ENCODE data around the gene MT1H.

MT1H gene

GRCh38 chr16:56636616-56637413 is 32.8 kb upstream of the MT1H start:
- DNase-seq: no peak

GRCh38 chr16:56637814-56638750 is 31.5 kb upstream of the MT1H start, which contains the start of gene MT1A:
TSS of gene MT1A (plus strand) at chr16:56638666. CDS start at chr16:56638739, 73 bp downstream.
- no peak for DNase-seq

- no peak for DNase-seq
Observed at GRCh38 chr16:56639045-56639444, 30.6 kb upstream of the MT1H start.

- DNase-seq: no peak
Observed at GRCh38 chr16:56640076-56640475, 29.5 kb upstream of the MT1H start.

- DNase-seq: no peak
Observed at GRCh38 chr16:56641166-56641565, 28.4 kb upstream of the MT1H start.

GRCh38 chr16:56643080-56643778 is 26.4 kb upstream of the MT1H start:
- DNase-seq: peak; percentile 68

- no peak for DNase-seq
Observed at GRCh38 chr16:56643833-56644232, 25.8 kb upstream of the MT1H start.

- DNase-seq: no peak
Observed at GRCh38 chr16:56645311-56645710, 24.3 kb upstream of the MT1H start.

GRCh38 chr16:56645838-56646237 is 23.8 kb upstream of the MT1H start:
- no peak for DNase-seq

- no peak for DNase-seq
Observed at GRCh38 chr16:56647641-56648431, 21.8 kb upstream of the MT1H start.

GRCh38 chr16:56649271-56649670 is 20.3 kb upstream of the MT1H start:
- DNase-seq: no peak

- no peak for DNase-seq
Observed at GRCh38 chr16:56649820-56650219, 19.8 kb upstream of the MT1H start.

- no peak for DNase-seq
Observed at GRCh38 chr16:56651586-56651985, 18.0 kb upstream of the MT1H start, which contains the start of gene MT1B. TSS of gene MT1B (plus strand) at chr16:56651886. CDS start at chr16:56651954, 68 bp downstream.

GRCh38 chr16:56652600-56652999 is 17.0 kb upstream of the MT1H start:
- DNase-seq: no peak

- DNase-seq: no peak
Observed at GRCh38 chr16:56653218-56653617, 16.4 kb upstream of the MT1H start.

GRCh38 chr16:56657555-56658326 is 11.9 kb upstream of the MT1H start, which contains the start of gene MT1F:
TSS of gene MT1F (plus strand) at chr16:56657959. CDS start at chr16:56658059, 100 bp downstream.
- peak; percentile 58 for DNase-seq

GRCh38 chr16:56658327-56658875 is 11.2 kb upstream of the MT1H start:
- DNase-seq: no peak

- no peak for DNase-seq
Observed at GRCh38 chr16:56662357-56663354, 7.0 kb upstream of the MT1H start.

- DNase-seq: no peak
Observed at GRCh38 chr16:56664506-56664905, 5.1 kb upstream of the MT1H start.

All from activated gamma-delta T cell (primary cell).